Brain microvascular endothelial cell (primary cell): Measurements from ENCODE around the gene CCDC167.
A peak's percentile ranks its signal among the peaks of the same experiment; 100 is the strongest.

Experiments
- DNase-seq: peaks from one replicate; pipeline ENCODE4 v3.0.0-alpha.2; 2020
- H3K27ac ChIP-seq: fragments of 250-450 bp; sonication (Bioruptor Pico); 2 replicates; pipeline ENCODE4 v1.5.1; 2020; ENCODE audit warnings: mild to moderate bottlenecking, moderate library complexity
- H3K27me3 ChIP-seq: fragments of 250-450 bp; sonication (Bioruptor Pico); replicated peaks from 2 replicates; pipeline ENCODE4 v1.5.1; 2020; ENCODE audit warnings: mild to moderate bottlenecking
- H3K36me3 ChIP-seq: fragments of 250-450 bp; sonication (Bioruptor Pico); replicated peaks from 2 replicates; pipeline ENCODE4 v1.5.1; 2020; ENCODE audit warnings: mild to moderate bottlenecking
- H3K4me3 ChIP-seq: 2 replicates; pipeline ENCODE4 v1.5.1; 2011; ENCODE audit warnings: low read depth, mild to moderate bottlenecking, control low read depth, low read length, moderate library complexity
- in situ Hi-C: cut with HindIII; loops from 2 replicates; pipeline ENCODE4 v1.10.0; 2017; ENCODE audit warnings: low sequenced_read_pairs, low pct_ligation_motif_present
- TF ChIP-seq, protein P1 (sequence below): IDR thresholded peaks from 2 replicates; pipeline ENCODE4 v1.5.1; 2011; ENCODE audit warnings: low read depth, mild to moderate bottlenecking, moderate library complexity, low read length, control low read depth, inconsistent platforms; ENCODE audit errors: missing control alignments

Gene CCDC167

DNA sequence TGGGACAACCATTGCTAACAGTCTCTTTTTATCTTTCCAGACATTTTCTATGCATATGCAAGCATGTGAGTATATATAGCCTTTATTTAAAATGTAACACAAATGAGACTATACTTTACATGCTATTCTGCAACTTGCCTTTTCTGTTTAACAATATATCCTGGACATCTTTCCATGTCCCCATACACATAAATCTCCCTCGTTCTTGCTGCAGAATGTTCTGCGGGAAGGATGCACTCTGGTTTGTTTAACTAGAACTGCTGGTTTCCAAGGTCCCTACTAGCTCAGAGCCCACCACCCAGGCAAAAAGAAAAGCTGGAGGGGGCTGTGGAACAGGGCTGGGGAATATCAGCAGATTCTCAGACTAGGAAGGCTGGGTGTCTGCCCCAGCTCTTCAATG lies 35.2 kb upstream of the CCDC167 start:
- in situ Hi-C loops: no loop called here
- Histone ChIP-seq H3K4me3 (no peak overlapping the region), H3K27me3 (peaks cover 46% of the 10 kb centered on the region), H3K36me3 (no peaks in the 10 kb centered on the region), H3K27ac (no peak overlapping the region)
- TF ChIP-seq, protein P1, sequence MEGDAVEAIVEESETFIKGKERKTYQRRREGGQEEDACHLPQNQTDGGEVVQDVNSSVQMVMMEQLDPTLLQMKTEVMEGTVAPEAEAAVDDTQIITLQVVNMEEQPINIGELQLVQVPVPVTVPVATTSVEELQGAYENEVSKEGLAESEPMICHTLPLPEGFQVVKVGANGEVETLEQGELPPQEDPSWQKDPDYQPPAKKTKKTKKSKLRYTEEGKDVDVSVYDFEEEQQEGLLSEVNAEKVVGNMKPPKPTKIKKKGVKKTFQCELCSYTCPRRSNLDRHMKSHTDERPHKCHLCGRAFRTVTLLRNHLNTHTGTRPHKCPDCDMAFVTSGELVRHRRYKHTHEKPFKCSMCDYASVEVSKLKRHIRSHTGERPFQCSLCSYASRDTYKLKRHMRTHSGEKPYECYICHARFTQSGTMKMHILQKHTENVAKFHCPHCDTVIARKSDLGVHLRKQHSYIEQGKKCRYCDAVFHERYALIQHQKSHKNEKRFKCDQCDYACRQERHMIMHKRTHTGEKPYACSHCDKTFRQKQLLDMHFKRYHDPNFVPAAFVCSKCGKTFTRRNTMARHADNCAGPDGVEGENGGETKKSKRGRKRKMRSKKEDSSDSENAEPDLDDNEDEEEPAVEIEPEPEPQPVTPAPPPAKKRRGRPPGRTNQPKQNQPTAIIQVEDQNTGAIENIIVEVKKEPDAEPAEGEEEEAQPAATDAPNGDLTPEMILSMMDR: no peak
- DNase-seq: no peak

DNA sequence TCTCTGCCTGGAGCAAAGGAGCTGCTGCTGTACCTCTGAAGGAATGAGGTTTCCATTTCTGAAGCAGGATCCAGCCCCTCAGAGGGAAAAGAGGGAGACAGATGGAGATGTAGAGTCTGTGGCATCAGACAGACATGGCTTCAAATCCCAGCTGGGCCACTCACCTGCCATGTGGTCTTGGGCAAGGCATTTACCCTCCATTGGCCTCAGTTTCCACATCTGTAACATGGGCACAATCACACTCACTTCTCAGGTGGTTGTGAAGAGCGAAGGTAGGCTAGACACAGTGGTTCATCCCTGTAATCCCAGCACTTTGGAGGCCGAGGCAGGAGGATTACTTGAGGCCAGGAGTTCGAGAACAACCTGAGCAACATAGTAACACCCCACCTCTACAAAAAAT lies 32.4 kb upstream of the CCDC167 start:
- in situ Hi-C loops: no loop called here

DNA sequence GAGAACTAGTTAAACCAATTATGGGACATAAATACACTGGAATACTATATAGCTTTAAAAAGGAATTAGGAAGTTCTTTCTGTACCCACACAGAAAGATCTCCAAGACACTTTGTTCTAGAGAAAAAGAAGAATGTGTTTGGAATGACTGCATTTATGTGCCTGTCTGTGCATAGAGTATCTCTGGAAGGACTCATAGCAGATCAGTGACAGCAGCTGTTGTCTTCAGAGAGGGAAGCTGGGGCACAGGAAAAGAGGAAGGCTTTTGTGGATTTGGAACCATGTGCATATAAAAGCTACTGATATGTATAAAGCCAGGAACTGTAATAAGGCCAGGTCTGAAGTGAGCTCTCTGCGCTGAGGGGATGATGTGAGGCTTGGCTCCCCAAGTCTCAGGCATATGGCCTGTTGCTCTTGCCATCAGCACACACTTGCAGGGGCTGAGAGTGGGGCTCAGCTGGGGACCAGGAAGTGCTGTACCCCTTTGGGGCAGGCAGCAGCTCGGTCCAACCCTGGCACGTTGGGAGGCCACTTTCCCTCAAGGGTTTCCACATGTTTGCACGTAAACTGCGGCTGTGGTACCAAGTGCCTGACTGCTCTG lies 31.8 kb upstream of the CCDC167 start:
- in situ Hi-C loops: no loop called here

More for the DNA sequence above, 32.4 kb upstream of the CCDC167 start:
- no peak overlapping the region for H3K27ac ChIP-seq
- no peak overlapping the region for H3K4me3 ChIP-seq
- peaks cover 36% of the 10 kb centered on the region for H3K27me3 ChIP-seq
- H3K36me3 ChIP-seq: no peaks in the 10 kb centered on the region
- no peak for DNase-seq
- TF ChIP-seq, protein P1: no peak

DNA sequence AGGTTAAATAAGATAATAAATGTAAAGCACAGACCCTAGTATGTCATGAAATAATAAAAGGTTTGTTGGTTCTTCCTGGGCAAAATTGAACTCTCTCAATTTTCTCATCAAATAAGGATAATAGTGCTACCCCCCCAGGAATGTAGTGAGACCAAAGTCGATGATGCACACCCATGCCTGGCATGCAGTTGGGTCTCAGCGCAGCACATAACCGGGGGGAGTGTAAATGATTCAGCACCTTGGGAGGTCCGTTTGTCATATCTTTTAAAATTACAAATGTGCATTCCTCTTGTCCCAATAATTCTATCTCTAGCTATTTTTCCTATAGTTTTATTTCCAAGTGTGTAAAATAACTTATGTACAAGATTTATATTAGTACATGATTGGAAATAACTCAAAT lies 31.3 kb upstream of the CCDC167 start:
- Histone ChIP-seq H3K36me3 (no peaks in the 10 kb centered on the region), H3K4me3 (no peak overlapping the region), H3K27me3 (peaks cover 25% of the 10 kb centered on the region), H3K27ac (no peak overlapping the region)
- DNase-seq: peak; percentile 49
- TF ChIP-seq, protein P1: no peak
- in situ Hi-C loops: no loop called here

More for the DNA sequence above, 31.8 kb upstream of the CCDC167 start:
- no peak overlapping the region for H3K27ac ChIP-seq
- TF ChIP-seq, protein P1: no peak
- H3K4me3 ChIP-seq: no peak overlapping the region
- H3K36me3 ChIP-seq: no peaks in the 10 kb centered on the region
- DNase-seq: no peak
- H3K27me3 ChIP-seq: peaks cover 31% of the 10 kb centered on the region

DNA sequence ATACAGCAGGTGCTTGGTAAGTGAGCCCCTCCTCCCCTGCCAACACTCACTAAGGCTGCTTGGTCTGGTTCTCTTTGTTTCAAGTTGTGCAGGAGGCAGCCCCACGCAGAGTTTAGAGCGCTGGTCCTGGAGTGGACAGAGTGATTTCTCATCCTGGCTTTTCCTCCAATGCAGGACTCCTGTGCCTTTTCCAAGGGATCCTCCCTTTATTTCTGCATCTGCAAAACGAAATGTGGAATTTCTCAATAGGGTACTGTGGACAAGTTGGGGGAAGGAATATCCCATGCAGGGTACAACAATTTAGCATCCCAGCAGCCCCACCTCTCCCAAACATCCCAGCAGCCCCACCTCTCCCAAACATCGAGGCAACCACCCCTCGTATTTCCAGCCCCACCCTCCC lies 30.6 kb upstream of the CCDC167 start:
- TF ChIP-seq, protein P1: no peak
- Histone ChIP-seq H3K27ac (no peak overlapping the region), H3K27me3 (peaks cover 18% of the 10 kb centered on the region), H3K36me3 (no peaks in the 10 kb centered on the region), H3K4me3 (no peak overlapping the region)
- no peak for DNase-seq
- in situ Hi-C loops: no loop called here

DNA sequence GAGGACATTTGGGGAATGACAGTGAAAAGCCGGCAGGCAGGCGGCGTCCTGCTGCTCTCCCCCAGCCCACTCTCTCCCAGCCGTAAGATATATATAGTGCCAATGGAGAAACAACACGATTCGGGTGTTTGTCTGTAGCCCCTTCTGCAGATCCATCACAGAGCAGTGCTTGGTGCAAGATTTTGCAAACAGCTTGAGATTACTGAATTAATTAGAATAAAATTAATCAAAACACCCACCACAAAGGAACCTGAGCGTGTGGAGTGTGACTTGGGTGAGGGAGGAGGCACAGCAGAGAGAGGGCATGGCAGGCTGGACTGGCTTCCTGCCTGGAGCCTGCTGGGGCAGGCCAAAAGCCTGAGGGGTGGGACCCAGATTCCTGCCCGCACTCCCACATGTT lies 28.8 kb upstream of the CCDC167 start:
- in situ Hi-C loops: no loop called here
- H3K36me3 ChIP-seq: no peaks in the 10 kb centered on the region
- no peak overlapping the region for H3K4me3 ChIP-seq
- TF ChIP-seq, protein P1: no peak
- H3K27ac ChIP-seq: no peak overlapping the region
- H3K27me3 ChIP-seq: peaks cover 7% of the 10 kb centered on the region
- DNase-seq: no peak
